Kidney capillary endothelial cell (primary cell): ENCODE results near the gene CSNK1G1.
"Not testable (repeated sequence)": the region's sequence is repeated elsewhere in the genome, so short reads cannot be mapped to it uniquely, and the experiment has no call there.

Experiments used
- DNase-seq: peaks from one replicate; pipeline ENCODE4 v3.0.0-alpha.2; 2018; ENCODE audit warnings: low spot score

Gene CSNK1G1

DNA sequence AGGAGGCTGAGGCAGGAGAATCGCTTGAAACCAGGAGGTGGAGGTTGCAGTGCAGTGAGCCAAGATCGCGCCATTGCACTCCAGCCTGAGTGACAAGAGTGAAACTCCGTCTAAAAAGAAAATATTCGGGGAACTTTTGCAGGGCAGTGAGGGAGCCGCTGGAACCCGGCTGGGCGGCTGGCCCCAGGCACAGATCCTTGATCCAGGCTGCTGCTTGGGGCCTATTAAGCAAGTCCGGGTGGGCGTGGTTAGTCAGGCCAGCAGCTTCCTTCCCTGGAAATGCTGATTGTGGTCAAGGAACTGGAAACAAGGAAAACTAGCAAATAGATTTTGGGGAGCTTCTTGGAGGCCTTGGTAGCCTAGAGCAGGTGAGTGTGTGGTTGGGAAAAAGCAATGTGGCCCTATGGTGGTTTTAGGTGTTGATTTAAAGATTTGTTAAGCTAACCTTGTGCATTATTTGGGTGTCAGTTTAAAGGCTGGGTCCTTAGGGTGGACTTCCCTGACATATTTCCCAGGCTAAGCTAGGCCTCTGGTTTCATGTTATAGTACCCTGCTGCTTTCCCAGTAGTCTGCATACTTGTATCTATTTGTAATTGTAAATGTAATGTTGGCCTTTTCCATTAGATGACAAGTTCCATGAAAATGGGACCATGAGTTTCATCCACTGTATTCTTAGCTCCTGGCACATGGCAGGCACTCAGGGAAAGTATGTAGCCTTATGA lies 222.2 kb downstream of the CSNK1G1 start:
- DNase-seq: no peak

DNA sequence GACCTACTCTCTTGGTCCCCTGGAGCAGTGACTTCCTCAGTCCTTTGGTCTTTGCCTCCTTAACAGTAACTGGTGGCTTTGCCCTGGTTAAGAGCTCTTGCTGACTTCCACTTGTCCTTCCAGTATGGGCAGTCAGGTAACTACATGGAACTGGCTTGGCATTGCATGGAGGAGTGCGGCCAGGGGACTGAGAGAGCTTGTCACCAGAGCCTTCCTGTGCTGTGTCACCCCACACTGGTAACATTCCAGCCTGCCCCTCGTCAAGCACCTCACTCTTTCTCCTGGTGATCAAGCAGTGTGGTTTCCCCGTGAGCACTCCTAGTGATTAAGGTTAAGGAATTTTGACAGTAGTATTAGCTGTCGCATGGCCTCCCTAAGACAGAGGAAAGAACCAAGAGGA lies 223.8 kb downstream of the CSNK1G1 start:
- no peak for DNase-seq

DNA sequence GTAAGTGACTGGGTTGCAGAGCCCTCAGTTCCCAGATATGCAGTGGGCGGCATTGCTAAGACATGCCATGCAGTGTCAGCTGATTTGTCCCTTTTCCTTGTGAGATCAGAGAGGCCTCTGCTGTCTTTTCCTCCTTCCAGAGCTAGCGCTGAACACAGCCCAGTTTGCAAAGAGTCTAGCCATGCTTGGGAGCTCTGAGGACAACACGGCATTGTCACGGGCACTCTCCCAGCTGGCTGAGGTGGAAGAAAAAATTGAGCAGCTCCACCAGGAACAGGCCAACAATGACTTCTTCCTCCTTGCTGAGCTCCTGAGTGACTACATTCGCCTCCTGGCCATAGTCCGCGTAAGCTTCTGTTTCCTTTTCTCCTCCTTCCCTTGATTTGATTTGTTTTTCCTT lies 224.4 kb downstream of the CSNK1G1 start:
- no peak for DNase-seq

DNA sequence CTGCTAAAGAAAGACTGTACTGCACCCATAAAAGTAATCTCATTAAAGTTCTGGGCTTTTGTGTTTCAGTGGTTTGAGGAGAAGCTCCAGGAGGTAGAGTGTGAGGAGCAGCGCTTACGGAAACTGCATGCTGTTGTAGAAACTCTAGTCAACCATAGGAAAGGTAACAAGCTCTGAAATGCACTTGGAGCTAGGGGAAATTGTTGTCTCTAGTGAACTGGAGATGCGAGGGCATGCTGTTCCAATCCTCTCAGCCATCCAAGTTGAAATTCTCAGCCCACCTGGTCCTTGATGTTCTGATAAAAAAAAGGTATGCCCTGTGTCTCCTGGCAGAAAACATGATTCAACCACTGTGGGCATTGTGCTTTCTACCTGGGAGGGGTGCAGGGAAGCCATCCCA lies 225.8 kb downstream of the CSNK1G1 start:
- no peak for DNase-seq

DNA sequence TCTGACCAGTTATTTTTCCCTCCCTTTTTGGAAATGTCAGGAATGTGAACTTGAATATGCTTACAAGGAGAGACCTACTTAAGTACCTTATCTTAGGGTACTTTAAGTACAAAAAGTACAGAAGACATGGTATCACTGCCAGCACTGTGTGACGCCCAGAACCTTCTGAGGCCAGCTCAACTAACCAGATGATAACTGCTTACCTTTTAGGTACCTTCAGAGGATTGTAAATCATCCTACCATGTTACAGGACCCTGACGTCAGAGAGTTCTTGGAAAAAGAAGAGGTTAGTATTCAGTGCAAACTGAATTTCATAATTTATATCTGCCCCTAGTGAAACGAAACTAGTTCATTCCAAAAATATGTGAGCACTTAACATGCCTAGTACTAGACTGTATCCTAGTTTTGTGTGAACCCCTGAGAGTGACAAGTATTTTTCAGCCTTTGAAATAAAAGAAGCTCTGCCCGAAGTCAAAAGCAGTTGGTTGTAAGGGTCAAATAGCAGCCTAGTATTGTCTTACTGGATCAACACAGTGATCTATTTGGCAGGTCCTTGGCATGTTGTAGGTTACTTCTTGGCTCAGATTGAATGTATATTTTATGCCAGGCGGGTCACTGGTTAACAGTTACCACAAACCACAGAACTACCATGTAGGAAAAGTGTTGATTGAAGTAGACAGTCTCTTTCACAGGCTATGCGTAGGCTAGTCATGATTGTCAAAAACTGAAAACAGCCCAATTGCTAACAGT lies 228.3 kb downstream of the CSNK1G1 start:
- DNase-seq: no peak

DNA sequence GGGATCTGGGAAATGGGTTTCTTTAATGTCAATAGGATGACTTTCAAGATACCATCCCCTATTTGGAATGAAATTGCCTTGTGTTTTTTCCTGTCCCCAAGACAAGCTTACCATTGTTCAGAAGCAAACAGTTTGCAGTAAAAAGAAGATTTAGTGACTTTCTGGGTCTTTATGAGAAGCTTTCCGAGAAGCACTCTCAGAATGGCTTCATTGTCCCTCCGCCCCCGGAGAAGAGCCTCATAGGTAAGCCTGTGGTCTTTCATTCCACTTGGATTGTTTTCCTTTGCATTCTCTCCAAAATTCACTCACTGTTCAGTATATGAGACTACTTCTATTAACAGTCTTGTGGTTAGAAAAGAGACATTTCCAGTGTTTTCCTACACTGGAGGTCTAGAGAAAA lies 230.0 kb downstream of the CSNK1G1 start:
- no peak for DNase-seq

DNA sequence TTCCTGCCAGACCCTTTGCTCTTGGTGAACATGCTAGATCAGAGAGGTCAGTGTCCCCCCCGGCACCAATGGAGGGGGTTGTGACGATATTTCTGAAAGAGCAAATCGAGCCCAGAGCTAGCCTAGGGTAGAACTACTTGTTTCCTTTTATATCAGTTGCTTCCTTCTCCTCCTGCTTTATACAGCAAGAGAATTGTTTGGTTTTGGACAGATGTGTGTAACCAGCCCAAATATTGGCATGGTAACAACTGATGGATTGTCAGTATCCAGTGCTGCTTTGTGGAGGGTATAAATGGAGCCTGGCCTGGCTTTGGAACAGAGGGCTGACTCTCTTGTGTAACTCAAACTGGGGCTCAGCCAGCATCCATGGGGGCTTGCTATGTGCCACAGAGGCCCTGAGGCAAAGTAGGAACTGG lies 233.0 kb downstream of the CSNK1G1 start:
- DNase-seq: no peak

DNA sequence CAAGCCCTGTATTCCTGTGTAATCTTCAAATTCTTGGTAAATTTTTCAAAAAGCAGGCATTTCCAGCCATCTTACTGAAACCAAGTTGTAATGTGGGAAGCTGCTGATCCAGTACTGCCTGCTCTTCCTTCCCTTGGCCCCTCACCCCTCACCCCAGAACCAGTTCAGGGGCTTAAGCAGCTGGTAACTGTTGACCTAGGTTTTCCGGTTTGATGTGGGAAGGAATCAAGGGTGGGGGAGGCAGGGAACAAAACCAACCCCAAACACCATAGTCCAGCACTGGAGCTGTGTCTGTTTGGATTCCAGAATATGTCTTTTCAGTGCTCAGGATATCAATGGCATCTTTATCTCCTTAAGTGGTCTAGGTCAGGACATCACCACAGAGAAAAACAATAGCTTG lies 233.5 kb downstream of the CSNK1G1 start:
- no peak for DNase-seq

DNA sequence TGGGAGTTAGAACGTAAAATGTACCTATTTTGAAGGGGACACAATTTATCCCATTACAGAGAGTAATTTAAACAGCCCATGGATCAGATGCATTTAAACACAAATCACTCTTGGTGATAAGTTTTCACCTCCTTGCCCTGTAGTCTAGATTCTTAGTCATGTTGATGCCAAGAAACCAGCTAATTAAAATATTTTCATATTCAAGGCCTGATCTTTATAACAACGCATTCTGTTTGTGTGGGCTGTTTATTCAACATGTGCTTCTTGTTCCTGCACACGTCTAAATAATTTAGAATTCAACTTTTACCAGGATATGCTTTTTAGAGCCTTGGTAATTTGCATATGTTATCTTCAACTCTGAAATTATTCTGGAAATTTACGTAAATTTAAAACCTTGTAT lies 234.4 kb downstream of the CSNK1G1 start:
- DNase-seq: no peak

DNA sequence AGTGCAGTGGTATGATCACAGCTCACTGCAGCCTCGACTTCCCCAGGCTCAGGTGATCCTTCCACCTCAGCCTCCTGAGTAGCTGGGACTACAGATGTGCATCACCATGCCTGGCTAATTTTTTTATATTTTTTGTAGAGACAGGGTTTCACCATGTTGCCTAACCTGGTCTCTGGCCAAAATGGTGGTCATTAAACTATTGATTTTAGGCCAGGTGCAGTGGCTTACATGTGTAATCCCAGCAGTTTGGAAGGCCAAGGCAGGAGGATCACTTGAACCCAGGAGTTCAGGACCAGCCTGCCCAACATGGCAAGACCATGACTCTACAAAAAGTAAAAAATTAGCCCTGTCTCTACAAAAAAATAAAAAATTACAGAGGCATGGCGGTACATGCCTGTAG lies 235.7 kb downstream of the CSNK1G1 start:
- not testable (repeated sequence) for DNase-seq

DNA sequence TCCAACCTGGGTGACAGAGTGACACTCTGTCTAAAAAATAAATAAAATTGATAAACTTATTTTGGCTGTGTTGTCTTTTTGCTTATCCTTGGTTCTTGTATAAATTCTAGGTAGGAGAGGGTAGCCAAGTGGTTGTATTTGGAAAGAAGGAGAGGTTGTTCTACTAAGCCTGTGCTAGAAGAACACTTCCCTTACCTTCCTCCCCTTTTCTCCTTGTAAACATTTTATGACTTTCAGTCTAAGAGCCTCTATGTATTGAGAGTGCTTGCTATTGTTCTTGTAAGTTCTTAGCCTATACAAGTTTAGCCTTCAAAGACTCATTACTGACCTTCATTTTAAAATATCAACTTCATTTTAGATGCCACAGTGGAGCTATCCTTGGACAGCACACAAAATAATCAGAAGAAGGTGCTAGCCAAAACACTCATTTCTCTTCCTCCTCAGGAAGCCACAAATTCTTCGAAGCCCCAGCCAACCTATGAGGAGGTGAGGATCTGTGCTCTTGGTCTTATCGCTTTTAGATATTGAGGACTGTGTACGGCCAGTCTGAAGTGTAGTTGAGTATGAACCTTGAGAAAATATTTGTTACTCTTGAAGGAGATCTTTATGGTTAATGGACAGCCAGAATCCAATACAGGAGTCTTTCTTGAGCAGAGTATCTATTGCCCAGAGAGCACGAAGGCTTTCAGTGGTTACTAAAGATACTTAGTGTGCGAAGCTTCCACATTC lies 238.1 kb downstream of the CSNK1G1 start:
- DNase-seq: no peak
